GM12872 (cell line): ENCODE measurements around the gene IFNGR1.

Experiments used
- TF ChIP-seq, protein P1 (sequence below): IDR thresholded peaks from 3 replicates; pipeline ENCODE4 v1.5.1; 2011; ENCODE audit warnings: low read depth, mild to moderate bottlenecking, low read length, moderate library complexity; ENCODE audit not compliant: insufficient read depth

Gene IFNGR1

DNA sequence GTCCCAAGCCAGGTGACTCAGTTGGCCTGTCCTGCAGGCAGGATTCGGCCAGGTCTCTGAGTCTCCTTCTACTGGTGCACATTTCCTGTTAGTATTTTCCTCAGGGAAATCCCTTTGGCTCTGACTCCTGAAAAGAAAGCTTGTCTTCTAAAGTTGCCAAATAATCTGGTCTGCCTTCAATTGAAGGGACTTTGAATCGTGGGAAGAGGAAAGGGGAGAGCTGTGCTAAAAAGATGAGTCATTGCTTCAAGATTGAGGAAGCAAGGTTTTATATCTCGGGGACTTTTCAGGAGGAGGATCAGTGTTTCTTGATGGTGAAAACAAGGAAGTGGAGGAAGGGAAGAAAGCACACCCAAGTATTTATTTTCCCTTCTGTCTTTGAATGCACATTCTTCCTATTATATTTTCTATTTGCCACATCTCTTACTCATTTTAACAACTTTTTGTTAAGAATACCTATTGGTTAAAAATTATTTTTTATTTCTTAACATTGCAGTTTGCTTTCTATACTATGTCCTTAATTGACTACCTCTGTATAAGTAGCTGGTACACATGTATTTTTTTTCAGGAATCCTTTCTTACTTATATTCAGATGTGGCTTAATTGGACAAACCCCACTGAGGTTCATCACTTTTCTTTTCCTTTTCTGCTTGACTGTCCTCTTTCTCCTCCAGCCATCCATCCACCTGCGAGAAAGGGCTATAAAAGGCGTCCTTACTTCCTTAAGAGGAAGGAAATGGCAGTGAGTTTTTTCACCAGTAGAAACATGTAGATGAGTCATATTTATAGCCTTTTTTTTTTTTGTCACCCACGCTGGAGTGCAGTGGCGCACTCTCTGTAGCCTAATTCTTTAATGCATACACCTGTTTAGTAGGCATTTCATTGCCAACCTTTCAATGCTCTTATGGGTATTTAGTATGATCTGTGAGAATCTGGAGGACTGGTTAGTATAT is 15.0 kb upstream of the IFNGR1 start:
- TF ChIP-seq, protein P1, sequence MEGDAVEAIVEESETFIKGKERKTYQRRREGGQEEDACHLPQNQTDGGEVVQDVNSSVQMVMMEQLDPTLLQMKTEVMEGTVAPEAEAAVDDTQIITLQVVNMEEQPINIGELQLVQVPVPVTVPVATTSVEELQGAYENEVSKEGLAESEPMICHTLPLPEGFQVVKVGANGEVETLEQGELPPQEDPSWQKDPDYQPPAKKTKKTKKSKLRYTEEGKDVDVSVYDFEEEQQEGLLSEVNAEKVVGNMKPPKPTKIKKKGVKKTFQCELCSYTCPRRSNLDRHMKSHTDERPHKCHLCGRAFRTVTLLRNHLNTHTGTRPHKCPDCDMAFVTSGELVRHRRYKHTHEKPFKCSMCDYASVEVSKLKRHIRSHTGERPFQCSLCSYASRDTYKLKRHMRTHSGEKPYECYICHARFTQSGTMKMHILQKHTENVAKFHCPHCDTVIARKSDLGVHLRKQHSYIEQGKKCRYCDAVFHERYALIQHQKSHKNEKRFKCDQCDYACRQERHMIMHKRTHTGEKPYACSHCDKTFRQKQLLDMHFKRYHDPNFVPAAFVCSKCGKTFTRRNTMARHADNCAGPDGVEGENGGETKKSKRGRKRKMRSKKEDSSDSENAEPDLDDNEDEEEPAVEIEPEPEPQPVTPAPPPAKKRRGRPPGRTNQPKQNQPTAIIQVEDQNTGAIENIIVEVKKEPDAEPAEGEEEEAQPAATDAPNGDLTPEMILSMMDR = no peak

- TF ChIP-seq, protein P1 = no peak
Measured at GRCh38 chr6:137231895-137232294, 12.7 kb upstream of the IFNGR1 start.

DNA sequence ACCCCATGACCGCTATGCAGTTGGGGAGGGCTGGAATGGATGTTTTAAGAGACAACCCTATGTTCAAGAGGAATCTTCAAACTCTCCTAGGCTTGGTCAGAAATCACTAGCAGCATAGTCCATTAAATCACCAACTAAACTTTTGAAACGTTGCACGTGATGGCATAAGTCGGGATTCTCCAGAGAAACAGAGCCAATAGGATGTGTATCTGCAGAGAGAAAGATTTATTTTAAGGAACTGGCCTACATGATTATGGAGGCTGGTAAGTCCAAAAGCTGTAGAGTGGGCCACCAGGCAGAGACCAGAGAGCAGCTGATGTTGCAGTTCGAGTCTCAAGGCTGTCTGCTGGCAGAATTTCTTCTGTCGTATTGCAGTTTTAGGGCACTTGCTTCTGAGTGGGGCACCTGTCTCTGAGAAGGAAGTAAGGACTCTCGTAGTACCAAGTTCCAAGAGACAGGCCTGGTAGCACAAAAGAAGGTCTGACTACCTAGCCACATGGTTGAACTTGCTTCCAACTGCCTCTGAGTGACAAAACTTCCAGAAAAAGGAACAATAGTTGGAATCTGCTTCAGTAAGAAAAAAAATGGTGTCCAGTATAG is 11.9 kb upstream of the IFNGR1 start:
- TF ChIP-seq, protein P1 = no peak

- TF ChIP-seq, protein P1 = no peak
Measured at GRCh38 chr6:137230547-137230946, 11.4 kb upstream of the IFNGR1 start.

DNA sequence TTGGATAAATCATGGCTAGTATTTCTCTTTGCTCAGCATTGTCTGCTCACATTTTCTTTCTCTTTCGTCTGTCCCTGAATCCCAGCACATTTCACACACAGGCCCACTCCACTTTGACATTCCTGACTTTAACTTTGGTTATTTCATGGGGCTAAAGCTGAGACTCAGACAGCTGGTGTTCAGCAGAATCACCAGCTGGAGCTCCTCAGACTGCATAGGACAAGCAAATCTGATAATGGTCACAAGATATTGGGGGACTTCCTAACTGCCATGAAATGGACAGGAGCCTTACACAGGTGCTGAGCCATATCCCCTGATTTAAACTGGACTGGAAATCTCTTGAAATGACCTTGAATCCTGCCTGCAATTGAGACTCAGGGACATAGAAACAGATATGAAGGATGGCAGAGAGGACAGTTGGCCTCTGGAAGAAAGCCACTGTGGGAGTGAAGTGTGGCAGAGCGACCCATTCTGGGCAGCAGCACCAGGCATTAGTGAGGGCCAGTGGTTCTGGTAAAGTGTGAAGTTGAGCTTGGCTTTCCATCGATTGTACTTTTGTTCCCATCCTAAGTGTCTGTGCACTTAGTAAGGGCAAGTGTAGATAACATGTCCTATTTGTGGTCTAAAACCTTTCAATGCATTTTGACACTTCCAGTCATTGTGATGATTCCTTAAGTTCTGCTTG is 10.0 kb upstream of the IFNGR1 start:
- TF ChIP-seq, protein P1 = no peak

- TF ChIP-seq, protein P1 = no peak
Measured at GRCh38 chr6:137227871-137228302, 8.7 kb upstream of the IFNGR1 start.

GRCh38 chr6:137226697-137227096 is 7.5 kb upstream of the IFNGR1 start:
- TF ChIP-seq, protein P1 = no peak
